H1 (cell line): ENCODE results near the gene BCAS3. TPM values are rescaled to one million over a fixed set of nuclear protein-coding genes. Genes with fewer than 3 reads are reported as not detected.

Experiments used
- GABPA ChIP-seq: IDR thresholded peaks from 2 replicates; pipeline ENCODE4 v1.6.1; 2011; ENCODE audit warnings: mild to moderate bottlenecking, low read length, moderate library complexity, borderline replicate concordance; ENCODE audit not compliant: insufficient read depth
- MAX ChIP-seq: IDR thresholded peaks from 2 replicates; pipeline ENCODE4 v1.6.1; 2012; ENCODE audit warnings: inconsistent platforms
- NANOG ChIP-seq: IDR thresholded peaks from 2 replicates; pipeline ENCODE4 v1.6.1; 2011; ENCODE audit warnings: low read length, low read depth, mild to moderate bottlenecking, inconsistent platforms; ENCODE audit not compliant: insufficient read depth, poor library complexity, severe bottlenecking
- TAF1 ChIP-seq: IDR thresholded peaks from 2 replicates; pipeline ENCODE4 v1.6.1; 2011; ENCODE audit warnings: mild to moderate bottlenecking, low read depth, low read length
- polyA plus RNA-seq, 7 experiments: library from polyadenylated mRNA; depleted of rRNA in 3 of 7; stranded (reverse) in 5 of 7; unstranded in 2 of 7; fragments of >200 nt in 5 of 7; fragments of 200-250 nt in 2 of 7; gene quantifications; 1 replicate in 5 of 7; 2 replicates in 1 of 7; 4 replicates in 1 of 7; pipeline versions ENCODE4 v1.2.1 to v1.2.3, GENCODE V29; 2011 to 2013; ENCODE audit warnings: missing spikeins in 2 of 7, mixed read lengths in 2 of 7
- total RNA-seq: library from RNA; stranded (reverse); fragmentation: NEBNext Ultra II Directional; extraction: Animal tissue kit (Norgen Biotek cat#: 25700); gene quantifications from 2 replicates; pipeline ENCODE4 v1.2.1, GENCODE V29; 2021

The BCAS3 gene
- total and polyA plus RNA-seq, 2 of the 8 experiments (the other 6 are each of a cell fraction or from before 2014, with no cell fraction given), result 9.9 to 13.3 TPM

GRCh38 chr17:61427567-61427966, 749.9 kb downstream of the BCAS3 start (continued):
- TF ChIP-seq MAX, result no peak
- TF ChIP-seq GABPA, result no peak
- TF ChIP-seq NANOG, result no peak
- no peak for TF ChIP-seq TAF1
